ELR (cell line): ENCODE results near the gene S100A7.
"Not testable (repeated sequence)": the region's sequence is repeated elsewhere in the genome, so short reads cannot be mapped to it uniquely, and the experiment has no call there.

ENCODE experiments used
- DNase-seq: peaks from one replicate; pipeline ENCODE4 v3.0.0-alpha.2; 2015; ENCODE audit warnings: low read depth

S100A7 gene

GRCh38 chr1:153431002-153431401, 29.4 kb downstream of the S100A7 start:
- no peak for DNase-seq

GRCh38 chr1:153430561-153430960, 29.9 kb downstream of the S100A7 start:
- DNase-seq = no peak

- no peak for DNase-seq
Observed at GRCh38 chr1:153430166-153430553, 30.3 kb downstream of the S100A7 start.

GRCh38 chr1:153429266-153430165, 30.9 kb downstream of the S100A7 start:
- DNase-seq = no peak

- peak; percentile 3 for DNase-seq
Observed at GRCh38 chr1:153428791-153429190, 31.7 kb downstream of the S100A7 start.

GRCh38 chr1:153428073-153428638, 32.3 kb downstream of the S100A7 start:
- no peak for DNase-seq

- DNase-seq = no peak
Observed at GRCh38 chr1:153426809-153427208, 33.6 kb downstream of the S100A7 start.

GRCh38 chr1:153422450-153423068, 37.9 kb downstream of the S100A7 start:
- DNase-seq = peak; percentile 70

GRCh38 chr1:153420306-153420705, 40.1 kb downstream of the S100A7 start:
- DNase-seq = no peak

- not testable (repeated sequence) for DNase-seq
Observed at GRCh38 chr1:153419436-153419793, 41.0 kb downstream of the S100A7 start.

- DNase-seq = not testable (repeated sequence)
Observed at GRCh38 chr1:153418758-153419435, 41.6 kb downstream of the S100A7 start.

- DNase-seq = no peak
Observed at GRCh38 chr1:153417136-153417888, 43.1 kb downstream of the S100A7 start.

- no peak for DNase-seq
Observed at GRCh38 chr1:153415850-153416570, 44.4 kb downstream of the S100A7 start, which contains the start of gene S100A7A. Gene S100A7A, plus strand, starts transcription at chr1:153416520. Its CDS starts 1,563 bp downstream, at chr1:153418083.

GRCh38 chr1:153413961-153414360, 46.5 kb downstream of the S100A7 start:
- not testable (repeated sequence) for DNase-seq
